GM10847 (cell line): ENCODE measurements around the gene ZNF143.

Source experiments
- POLR2A ChIP-seq: IDR thresholded peaks from 2 replicates; pipeline ENCODE4 v1.6.1; 2011; ENCODE audit not compliant: insufficient read length; ENCODE audit errors: extremely low read depth

ZNF143 gene

GRCh38 chr11:9460322-9461062 lies at the start of gene ZNF143:
Gene ZNF143, plus strand, starts transcription at chr11:9461012. Its CDS starts 10,297 bp downstream, at chr11:9471309.
- TF ChIP-seq POLR2A, result peak; percentile 84

GRCh38 chr11:9428706-9429105 lies 32.1 kb upstream of the ZNF143 start:
- TF ChIP-seq POLR2A, result no peak

DNA sequence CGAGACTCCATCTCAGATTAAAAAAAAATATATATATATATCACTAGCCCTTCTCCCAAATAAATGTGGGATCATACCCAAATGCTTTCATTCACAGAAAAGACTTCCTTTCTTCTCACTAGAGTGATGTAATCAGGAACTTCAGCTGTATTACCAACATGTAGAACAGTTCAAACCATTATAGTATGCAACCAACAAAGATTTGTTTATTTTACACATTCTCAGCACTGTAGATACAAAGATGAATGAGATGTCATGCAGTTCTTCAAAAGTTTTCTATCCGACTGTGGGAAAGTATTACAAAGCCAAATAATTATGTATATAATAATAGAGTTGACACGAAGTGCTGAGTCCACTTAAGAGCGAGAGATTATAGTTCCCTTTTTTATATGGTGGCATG lies 22.2 kb upstream of the ZNF143 start:
- no peak for TF ChIP-seq POLR2A

DNA sequence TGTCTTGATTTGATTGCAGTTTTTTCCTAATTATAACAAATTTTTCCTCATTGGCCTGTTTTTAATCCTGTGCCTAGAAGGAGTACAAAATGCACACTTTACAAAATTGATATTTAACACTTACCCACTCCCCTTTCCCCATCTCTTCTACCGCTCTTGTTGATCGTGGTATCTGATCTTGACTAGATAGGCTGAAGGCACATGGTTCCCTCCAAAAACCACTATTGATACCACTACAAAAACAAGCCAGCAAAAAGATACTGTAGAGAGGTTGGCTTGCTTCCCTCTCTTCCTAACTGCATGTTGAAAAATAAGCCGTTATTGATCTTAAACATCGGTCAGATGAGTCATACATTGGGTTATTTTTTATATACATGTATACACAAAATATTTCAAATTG lies 14.6 kb upstream of the ZNF143 start:
- no peak for TF ChIP-seq POLR2A

DNA sequence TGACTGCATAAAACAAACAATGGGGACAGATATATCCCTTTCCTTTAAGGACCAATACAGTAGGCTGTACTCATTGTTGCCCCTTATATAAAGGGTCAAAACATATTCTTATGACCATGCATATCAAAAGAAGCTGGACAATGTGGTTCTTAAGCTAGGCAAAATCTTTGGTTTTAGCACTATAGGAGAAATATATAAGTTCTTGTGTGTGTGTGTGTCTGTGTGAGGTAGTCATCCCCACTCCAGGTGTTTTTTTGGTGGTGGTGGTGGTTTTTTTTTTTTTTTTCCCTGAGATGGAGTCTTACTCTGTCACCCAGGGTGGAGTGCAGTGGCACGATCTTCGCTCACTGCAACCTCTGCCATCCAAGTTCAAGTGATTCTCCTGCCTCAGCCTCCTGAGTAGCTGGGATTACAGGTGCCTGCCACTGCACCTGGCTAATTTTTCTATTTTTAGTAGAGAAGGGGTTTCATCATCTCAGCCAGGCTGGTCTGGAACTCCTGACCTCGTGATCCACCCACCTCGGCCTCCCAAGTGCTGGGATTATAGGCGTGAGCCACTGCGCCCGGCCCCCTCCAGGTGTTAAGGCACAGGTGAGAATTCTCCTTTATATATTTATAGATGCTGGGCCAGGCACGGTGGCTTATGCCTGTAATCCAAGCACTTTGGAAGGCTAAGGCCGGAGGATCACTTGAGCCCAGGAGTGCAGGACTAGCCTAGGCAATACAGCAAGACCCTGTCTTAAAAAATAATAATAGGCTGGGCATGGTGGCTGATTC lies 12.0 kb upstream of the ZNF143 start:
- TF ChIP-seq POLR2A, result no peak

GRCh38 chr11:9455722-9456121 lies 5.1 kb upstream of the ZNF143 start:
- TF ChIP-seq POLR2A, result no peak

DNA sequence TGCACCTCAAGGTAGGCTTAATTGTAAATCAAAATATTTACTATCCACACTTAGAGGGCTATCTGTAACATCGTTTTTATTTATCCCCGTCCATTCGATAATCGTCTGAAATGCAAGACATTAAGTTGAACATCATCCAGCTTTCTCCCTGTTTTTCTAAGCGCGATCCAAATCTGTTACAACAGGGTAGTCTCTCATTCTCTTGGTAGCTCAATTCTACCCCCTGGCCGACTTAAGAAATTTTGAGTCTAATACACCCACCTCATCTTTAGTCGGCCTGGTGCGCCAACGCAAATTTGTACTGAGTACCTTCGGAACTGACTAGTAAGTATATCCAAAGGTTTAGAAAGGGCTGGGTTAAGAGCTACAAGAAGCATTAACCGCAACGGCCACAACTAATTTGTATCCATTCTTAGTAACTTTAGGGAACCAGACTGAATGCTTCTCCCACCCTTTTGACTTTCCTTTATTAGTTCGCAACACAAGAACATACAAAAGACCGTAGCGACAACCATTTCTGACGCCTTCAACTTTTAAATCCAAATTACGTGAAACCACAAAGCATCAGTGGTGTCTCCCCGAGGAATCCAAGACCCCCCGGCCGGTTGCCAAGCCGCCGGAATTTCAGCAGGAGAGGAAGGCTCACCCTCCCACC lies 1.0 kb upstream of the ZNF143 start:
- TF ChIP-seq POLR2A, result no peak

- TF ChIP-seq POLR2A, result peak; percentile 97
Observed at GRCh38 chr11:9461063-9461759, 399 bp downstream of the ZNF143 start.

- no peak for TF ChIP-seq POLR2A
Observed at GRCh38 chr11:9461760-9462134, 935 bp downstream of the ZNF143 start.

- no peak for TF ChIP-seq POLR2A
Observed at GRCh38 chr11:9462172-9462799, 1.5 kb downstream of the ZNF143 start.

DNA sequence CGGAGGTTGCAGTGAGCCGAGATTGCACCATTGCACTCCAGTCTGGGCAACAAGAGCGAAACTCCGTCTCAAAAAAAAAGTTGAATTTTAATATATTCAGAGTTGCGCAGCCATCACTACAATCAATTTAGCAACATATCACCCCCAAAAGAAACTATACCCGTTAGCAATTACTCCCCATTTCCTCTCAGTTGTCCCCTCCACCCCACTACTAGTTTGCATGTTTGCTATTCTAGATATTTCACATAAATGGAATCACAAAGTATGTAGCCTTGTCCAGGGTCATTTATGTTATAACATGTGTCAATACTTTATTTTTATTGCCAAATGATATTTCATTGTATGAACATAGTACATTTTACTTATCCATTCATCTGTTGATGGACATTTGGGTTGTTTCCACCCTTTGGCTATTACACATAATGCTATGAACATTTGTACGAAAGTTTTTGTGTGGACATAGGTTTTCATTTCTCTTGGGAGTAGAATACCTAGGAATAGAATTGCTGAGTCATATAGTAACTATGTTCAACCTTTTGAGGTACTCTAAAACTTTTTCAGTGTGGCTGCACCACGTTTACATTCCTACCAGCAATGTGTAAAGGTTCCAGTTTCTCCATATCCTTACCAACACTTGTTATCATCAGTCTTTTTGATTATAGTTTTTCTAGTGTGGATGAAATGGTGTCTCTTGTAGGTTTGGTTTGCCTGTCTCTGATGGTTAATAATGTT lies 2.2 kb downstream of the ZNF143 start:
- no peak for TF ChIP-seq POLR2A

GRCh38 chr11:9470765-9471164 lies 10.0 kb downstream of the ZNF143 start:
- TF ChIP-seq POLR2A, result no peak

DNA sequence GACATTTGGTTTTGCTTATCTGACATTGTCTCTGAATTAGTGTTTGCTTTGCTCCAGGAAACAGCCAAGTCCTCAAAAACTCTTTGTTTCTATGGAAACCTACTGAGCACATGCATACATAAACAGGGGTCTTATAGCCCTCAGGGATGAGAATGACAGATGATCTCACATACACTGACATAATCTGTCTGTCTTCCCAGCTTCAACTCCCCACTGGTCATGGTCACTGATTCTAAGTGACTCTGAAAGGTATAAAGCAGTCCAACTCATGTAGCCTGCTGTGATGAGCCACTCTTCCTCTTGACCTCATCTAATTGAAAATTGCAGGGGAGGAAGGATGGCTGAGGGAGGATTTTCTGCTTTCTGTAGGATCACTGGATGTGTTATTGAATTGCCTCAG lies 12.6 kb downstream of the ZNF143 start:
- TF ChIP-seq POLR2A, result no peak

- no peak for TF ChIP-seq POLR2A
Observed at GRCh38 chr11:9479899-9480298, 19.1 kb downstream of the ZNF143 start.
